Uterus (tissue), 2 donors: ENCODE data around the gene DLG4.

Experiments
- POLR2A ChIP-seq, 2 donors: fragments of 450-650 bp; IDR thresholded peaks; one replicate each; pipeline ENCODE4 v1.6.1; 2016; ENCODE audit warnings: antibody characterized with exemption in 2 of 2, mild to moderate bottlenecking in 1 of 2, moderate library complexity in 1 of 2
- TF ChIP-seq, protein P1 (sequence below), 4 experiments: fragments of 200-600 bp in 2 of 4; fragments of 450-650 bp in 2 of 4; sonication (generic) in 2 of 4; IDR thresholded peaks; one replicate each; pipeline ENCODE4 v1.5.1; 2016 to 2019; ENCODE audit warnings: antibody characterized with exemption in 4 of 4, mild to moderate bottlenecking in 2 of 4, moderate library complexity in 1 of 4

DNA sequence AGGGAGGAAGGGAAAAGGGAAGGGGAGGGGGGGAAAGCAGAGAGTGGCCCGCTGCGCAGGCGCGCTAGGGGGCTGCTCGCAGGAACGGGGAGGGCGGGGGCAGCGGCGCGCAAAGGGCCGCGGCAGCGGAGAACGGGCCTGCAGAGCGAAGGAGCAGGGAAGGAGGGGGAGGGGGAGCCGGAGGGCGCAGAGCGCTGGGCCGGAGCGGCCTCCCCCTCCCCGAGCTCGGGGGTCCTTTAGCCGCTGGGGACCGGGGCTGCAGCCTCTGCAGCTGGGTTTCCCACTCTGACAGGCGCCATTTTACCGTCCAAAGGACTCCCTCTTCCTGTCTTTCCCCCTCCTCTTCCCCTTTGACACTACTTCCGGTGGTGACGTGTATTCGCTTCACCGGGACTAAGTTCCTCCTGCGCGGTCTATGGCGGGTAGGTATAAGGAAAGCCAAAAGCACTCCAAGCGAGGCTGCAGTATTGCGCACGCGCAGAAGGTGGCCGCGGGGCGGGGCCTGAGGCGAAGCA is 32.1 kb upstream of the DLG4 start, which contains the start of gene CTDNEP1:
- TF ChIP-seq, protein P1, sequence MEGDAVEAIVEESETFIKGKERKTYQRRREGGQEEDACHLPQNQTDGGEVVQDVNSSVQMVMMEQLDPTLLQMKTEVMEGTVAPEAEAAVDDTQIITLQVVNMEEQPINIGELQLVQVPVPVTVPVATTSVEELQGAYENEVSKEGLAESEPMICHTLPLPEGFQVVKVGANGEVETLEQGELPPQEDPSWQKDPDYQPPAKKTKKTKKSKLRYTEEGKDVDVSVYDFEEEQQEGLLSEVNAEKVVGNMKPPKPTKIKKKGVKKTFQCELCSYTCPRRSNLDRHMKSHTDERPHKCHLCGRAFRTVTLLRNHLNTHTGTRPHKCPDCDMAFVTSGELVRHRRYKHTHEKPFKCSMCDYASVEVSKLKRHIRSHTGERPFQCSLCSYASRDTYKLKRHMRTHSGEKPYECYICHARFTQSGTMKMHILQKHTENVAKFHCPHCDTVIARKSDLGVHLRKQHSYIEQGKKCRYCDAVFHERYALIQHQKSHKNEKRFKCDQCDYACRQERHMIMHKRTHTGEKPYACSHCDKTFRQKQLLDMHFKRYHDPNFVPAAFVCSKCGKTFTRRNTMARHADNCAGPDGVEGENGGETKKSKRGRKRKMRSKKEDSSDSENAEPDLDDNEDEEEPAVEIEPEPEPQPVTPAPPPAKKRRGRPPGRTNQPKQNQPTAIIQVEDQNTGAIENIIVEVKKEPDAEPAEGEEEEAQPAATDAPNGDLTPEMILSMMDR (IDR thresholded peaks at IDR 0.05), result no peak
- peak in 1 of 2 donors; percentile 43 for TF ChIP-seq POLR2A (IDR thresholded peaks at IDR 0.05)
